ENCODE data around the gene SUPT3H. TPM values are rescaled to one million over a fixed set of nuclear protein-coding genes. Genes with fewer than 3 reads are reported as not detected.

Gene SUPT3H
- total RNA-seq, 1 donor from 2014 or later = 23.2 TPM

DNA sequence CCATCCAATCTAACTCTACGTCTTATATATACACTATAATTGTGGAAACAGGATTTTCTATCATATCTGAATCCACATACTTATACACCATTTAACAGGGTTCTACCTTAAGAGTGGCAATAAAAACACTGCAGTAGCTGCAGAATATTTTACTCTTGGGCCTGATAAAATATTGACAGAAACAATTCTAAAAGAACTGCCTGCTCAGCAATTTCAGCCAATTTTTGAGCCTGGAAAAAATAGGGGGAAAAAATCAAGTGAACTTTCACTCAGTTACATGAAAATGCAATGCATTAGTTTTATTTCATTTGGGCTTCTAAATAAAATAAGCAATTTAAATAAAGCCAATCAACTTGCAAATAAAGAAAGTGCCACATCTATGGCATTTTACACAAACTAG, 296.1 kb downstream of the SUPT3H start:
- H3K9me3 Mint-ChIP-seq = peaks cover 36% of the 10 kb centered on the region
- DNase-seq (ENCODE audit: low spot score in 2 of 2, unreplicated experiment in 2 of 2) = no peak
- no peaks in the 10 kb centered on the region for H3K27me3 Mint-ChIP-seq (ENCODE audit: low read depth)
- no peak overlapping the region for H3K27ac Mint-ChIP-seq
- peaks cover 21% of the 10 kb centered on the region for H3K36me3 Mint-ChIP-seq
- no peak overlapping the region for H3K4me3 Mint-ChIP-seq
- H3K4me1 Mint-ChIP-seq = peaks cover 4% of the 10 kb centered on the region
- TF ChIP-seq, protein P1, sequence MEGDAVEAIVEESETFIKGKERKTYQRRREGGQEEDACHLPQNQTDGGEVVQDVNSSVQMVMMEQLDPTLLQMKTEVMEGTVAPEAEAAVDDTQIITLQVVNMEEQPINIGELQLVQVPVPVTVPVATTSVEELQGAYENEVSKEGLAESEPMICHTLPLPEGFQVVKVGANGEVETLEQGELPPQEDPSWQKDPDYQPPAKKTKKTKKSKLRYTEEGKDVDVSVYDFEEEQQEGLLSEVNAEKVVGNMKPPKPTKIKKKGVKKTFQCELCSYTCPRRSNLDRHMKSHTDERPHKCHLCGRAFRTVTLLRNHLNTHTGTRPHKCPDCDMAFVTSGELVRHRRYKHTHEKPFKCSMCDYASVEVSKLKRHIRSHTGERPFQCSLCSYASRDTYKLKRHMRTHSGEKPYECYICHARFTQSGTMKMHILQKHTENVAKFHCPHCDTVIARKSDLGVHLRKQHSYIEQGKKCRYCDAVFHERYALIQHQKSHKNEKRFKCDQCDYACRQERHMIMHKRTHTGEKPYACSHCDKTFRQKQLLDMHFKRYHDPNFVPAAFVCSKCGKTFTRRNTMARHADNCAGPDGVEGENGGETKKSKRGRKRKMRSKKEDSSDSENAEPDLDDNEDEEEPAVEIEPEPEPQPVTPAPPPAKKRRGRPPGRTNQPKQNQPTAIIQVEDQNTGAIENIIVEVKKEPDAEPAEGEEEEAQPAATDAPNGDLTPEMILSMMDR (IDR thresholded peaks at IDR 0.05; ENCODE audit: unreplicated experiment) = no peak

- Mint-ChIP-seq H3K36me3 (peaks cover 21% of the 10 kb centered on the region), H3K27ac (no peak overlapping the region), H3K4me3 (no peak overlapping the region), H3K27me3 (ENCODE audit: low read depth) (no peaks in the 10 kb centered on the region), H3K9me3 (peaks cover 26% of the 10 kb centered on the region), H3K4me1 (peaks cover 17% of the 10 kb centered on the region)
- TF ChIP-seq, protein P1 (IDR thresholded peaks at IDR 0.05; ENCODE audit: unreplicated experiment) = no peak
- DNase-seq (ENCODE audit: low spot score in 2 of 2, unreplicated experiment in 2 of 2) = no peak
Measured at GRCh38 chr6:45078432-45078831, 299.3 kb downstream of the SUPT3H start.

DNA sequence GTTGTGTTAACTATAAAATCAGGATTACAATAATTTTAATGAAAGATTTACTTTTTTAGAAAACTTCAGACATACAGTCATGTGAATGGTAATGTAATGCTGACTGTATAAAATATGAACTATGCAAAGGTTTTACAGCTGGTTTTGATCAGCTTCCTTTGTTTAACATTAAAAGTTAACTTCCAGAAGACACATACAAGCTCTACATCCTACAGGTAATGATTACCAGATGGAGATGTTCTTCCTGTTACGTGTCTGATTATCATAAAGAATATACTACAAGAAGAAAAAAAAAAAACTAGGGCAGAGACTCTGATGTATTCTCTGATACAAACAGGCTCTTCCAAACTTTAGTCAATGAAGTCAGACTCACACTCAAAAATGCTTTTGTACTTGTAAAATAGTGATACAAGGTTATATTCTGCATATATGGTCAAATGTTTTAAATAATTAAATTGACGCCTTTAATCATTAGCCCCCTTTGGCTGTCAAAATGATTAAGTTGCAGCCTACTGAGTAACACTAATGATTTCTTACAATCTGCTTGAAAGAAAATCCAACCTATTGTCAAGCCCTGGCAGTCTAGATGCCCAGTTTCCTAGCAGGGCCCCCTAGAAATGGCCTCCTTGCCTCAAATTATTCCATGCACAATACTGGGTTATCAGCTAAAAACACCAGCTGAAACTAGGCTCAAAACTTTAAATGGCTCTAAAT, 301.4 kb downstream of the SUPT3H start:
- H3K36me3 Mint-ChIP-seq = peaks cover 21% of the 10 kb centered on the region
- TF ChIP-seq, protein P1 (IDR thresholded peaks at IDR 0.05; ENCODE audit: unreplicated experiment) = no peak
- H3K4me1 Mint-ChIP-seq = peaks cover 17% of the 10 kb centered on the region
- peaks cover 26% of the 10 kb centered on the region for H3K9me3 Mint-ChIP-seq
- H3K4me3 Mint-ChIP-seq = no peak overlapping the region
- H3K27ac Mint-ChIP-seq = no peak overlapping the region
- DNase-seq (ENCODE audit: low spot score in 2 of 2, unreplicated experiment in 2 of 2) = no peak
- no peaks in the 10 kb centered on the region for H3K27me3 Mint-ChIP-seq (ENCODE audit: low read depth)

DNA sequence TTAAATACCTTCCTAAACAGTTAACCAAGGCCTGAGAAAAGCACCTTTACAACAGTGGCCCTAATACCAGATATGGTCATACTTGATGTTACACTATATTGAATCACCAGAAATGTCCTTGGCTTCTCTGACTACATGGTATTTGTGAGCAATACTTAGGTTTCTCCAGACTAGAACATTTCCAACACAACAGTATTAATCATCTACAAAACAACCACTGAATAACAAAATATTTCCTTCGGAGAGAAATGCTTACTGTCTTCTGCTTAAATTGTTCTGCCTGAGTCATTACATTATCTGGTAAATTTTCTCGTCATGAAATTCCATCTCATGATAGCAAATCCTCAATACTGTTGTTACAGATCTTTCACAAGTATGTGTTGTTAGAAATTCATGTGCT, 302.5 kb downstream of the SUPT3H start:
- no peak overlapping the region for H3K4me3 Mint-ChIP-seq
- TF ChIP-seq, protein P1 (IDR thresholded peaks at IDR 0.05; ENCODE audit: unreplicated experiment) = no peak
- peaks cover 17% of the 10 kb centered on the region for H3K4me1 Mint-ChIP-seq
- no peak for DNase-seq (ENCODE audit: low spot score in 2 of 2, unreplicated experiment in 2 of 2)
- H3K36me3 Mint-ChIP-seq = peaks cover 21% of the 10 kb centered on the region
- H3K9me3 Mint-ChIP-seq = peaks cover 22% of the 10 kb centered on the region
- peak overlapping the region; percentile 8 for H3K27ac Mint-ChIP-seq
- no peaks in the 10 kb centered on the region for H3K27me3 Mint-ChIP-seq (ENCODE audit: low read depth)

DNA sequence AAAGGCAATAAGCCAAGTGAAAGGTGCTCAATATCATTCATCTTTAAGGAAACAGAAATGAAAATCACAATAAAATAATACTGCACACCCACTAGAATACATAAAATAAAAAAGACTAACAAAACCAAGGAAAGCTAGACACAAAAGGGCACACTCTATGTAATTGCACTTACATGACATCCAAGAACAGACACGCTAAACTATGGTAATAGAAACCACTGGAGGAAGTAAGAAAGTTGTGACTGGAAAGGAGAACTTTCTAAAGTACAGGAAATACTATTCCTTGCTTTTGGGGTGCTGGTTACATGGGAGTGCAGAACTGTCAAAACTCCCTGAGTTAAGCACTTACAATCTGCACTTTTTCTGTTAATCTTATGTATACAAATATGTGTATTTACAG, 303.3 kb downstream of the SUPT3H start:
- DNase-seq (ENCODE audit: low spot score in 2 of 2, unreplicated experiment in 2 of 2) = no peak
- peaks cover 17% of the 10 kb centered on the region for H3K4me1 Mint-ChIP-seq
- peaks cover 14% of the 10 kb centered on the region for H3K9me3 Mint-ChIP-seq
- TF ChIP-seq, protein P1 (IDR thresholded peaks at IDR 0.05; ENCODE audit: unreplicated experiment) = no peak
- no peaks in the 10 kb centered on the region for H3K27me3 Mint-ChIP-seq (ENCODE audit: low read depth)
- no peak overlapping the region for H3K4me3 Mint-ChIP-seq
- H3K27ac Mint-ChIP-seq = no peak overlapping the region
- peaks cover 16% of the 10 kb centered on the region for H3K36me3 Mint-ChIP-seq
